ENCODE data around the gene NDUFB8. TPM values are rescaled to one million over a fixed set of nuclear protein-coding genes. Genes with fewer than 3 reads are reported as not detected.

Gene NDUFB8
- total RNA-seq, 5 donors from 2014 or later (not counting 1 experiment from before 2014, with no cell fraction given), result 138 to 175 (median 166) TPM

DNA sequence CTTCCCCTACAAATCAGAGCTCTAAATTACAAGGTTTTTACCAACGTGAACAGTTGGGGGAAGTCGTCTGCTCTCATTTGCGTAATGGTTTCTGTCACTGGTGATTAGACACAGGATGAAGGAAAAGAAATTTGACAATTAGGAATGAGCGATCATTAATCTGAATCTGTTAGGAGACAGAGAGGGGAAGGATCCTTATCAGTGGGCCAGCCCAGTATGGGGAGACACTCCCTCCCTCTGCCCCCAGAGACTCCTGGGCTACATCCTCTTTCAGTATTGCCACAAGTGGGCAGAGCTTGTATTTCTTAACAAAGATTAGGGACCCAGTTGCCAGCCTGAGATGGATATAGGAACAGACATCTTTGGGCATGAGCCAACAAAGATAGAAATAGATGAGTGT, 21.5 kb upstream of the NDUFB8 start:
- H3K27ac ChIP-seq (ENCODE audit: low read length), result no peak overlapping the region
- Mint-ChIP-seq H3K27me3 (no peaks in the 10 kb centered on the region), H3K4me3 (no peak overlapping the region), H3K9me3 (no peaks in the 10 kb centered on the region), H3K27ac (no peak overlapping the region), H3K4me1 (peaks cover 0 to 5% (median 0%) of the 10 kb centered on the region in 3 donors), H3K36me3 (peaks cover 49% of the 10 kb centered on the region)
- ATAC-seq (replicated peaks in 1 of 4), result no peak
- H3K27me3 ChIP-seq (replicated peaks in 1 of 2; ENCODE audit: control insufficient read depth in 2 of 2, extremely low read depth in 1 of 2, insufficient read depth in 2 of 2, low read length in 1 of 2), result no peaks in the 10 kb centered on the region
- POLR2A ChIA-PET, result no interaction called here
- 93% methylated on average over 2 of the region's 4 CpGs for WGBS (ENCODE audit: insufficient coverage)
- H3K9me3 ChIP-seq, result no peaks in the 10 kb centered on the region
- no peak for DNase-seq
- no peaks in the 10 kb centered on the region for H3K4me1 ChIP-seq (ENCODE audit: control insufficient read depth in 1 of 2, extremely low read depth in 1 of 2, insufficient read depth in 2 of 2, low read length in 2 of 2)
- CTCF ChIA-PET, result no interaction called here
- peaks cover 24 to 61% of the 10 kb centered on the region in 2 donors for H3K36me3 ChIP-seq (ENCODE audit: control insufficient read depth in 2 of 2, extremely low read depth in 1 of 2, insufficient read depth in 1 of 2, low read length in 1 of 2)
- no peak overlapping the region for H3K4me3 ChIP-seq (ENCODE audit: control insufficient read depth in 1 of 2, extremely low read depth in 1 of 2, low read length in 1 of 2)

DNA sequence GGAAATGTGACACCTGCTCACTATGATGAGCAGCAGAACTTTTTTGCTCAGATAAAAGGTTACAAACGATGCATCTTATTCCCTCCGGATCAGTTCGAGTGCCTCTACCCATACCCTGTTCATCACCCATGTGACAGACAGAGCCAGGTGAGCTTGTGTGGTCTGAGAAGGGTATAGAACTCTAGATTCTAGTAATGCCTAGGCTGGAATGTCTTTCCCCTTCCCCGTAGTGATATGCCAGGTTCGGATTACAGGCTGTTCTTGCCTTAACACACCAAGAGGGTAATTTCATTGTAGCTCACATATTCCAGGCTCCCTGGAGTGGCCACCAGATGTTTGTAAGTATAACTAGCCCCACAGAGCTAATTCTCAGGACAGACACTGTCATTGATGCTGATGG, 15.3 kb upstream of the NDUFB8 start:
- H3K4me3 ChIP-seq (ENCODE audit: control insufficient read depth in 1 of 2, extremely low read depth in 1 of 2, low read length in 1 of 2), result no peak overlapping the region
- ATAC-seq (replicated peaks in 1 of 4) (no peak), DNase-seq (no peak)
- H3K36me3 ChIP-seq (ENCODE audit: control insufficient read depth in 2 of 2, extremely low read depth in 1 of 2, insufficient read depth in 1 of 2, low read length in 1 of 2), result peaks cover 20 to 86% of the 10 kb centered on the region in 2 donors
- H3K27ac ChIP-seq (ENCODE audit: low read length), result no peak overlapping the region
- ChIA-PET CTCF (interaction anchor here in 1 of 2 donors (0.6 to 1.4 kb wide), 2 partner anchors 9 to 26 kb away, joined by 4 to 6 read pairs; partner anchors contain the start of gene HIF1AN), POLR2A (interaction anchor here (0.5 to 0.6 kb wide), 4 partner anchors 17 to 830 kb away, joined by 3 to 4 read pairs (median 3); no protein-coding TSS in a partner anchor)
- no peak overlapping the region for H3K4me3 Mint-ChIP-seq
- H3K27me3 ChIP-seq (replicated peaks in 1 of 2; ENCODE audit: control insufficient read depth in 2 of 2, extremely low read depth in 1 of 2, insufficient read depth in 2 of 2, low read length in 1 of 2), result no peaks in the 10 kb centered on the region
- H3K27ac Mint-ChIP-seq, result no peak overlapping the region
- no peaks in the 10 kb centered on the region for H3K9me3 ChIP-seq
- H3K27me3 Mint-ChIP-seq, result no peaks in the 10 kb centered on the region
- H3K36me3 Mint-ChIP-seq, result peaks cover 65% of the 10 kb centered on the region
- WGBS (ENCODE audit: insufficient coverage), result 86% methylated on average over 1 of the region's 5 CpGs
- H3K4me1 ChIP-seq (ENCODE audit: control insufficient read depth in 1 of 2, extremely low read depth in 1 of 2, insufficient read depth in 2 of 2, low read length in 2 of 2), result no peaks in the 10 kb centered on the region
- H3K4me1 Mint-ChIP-seq, result peaks cover 3 to 6% (median 6%) of the 10 kb centered on the region in 3 donors
- H3K9me3 Mint-ChIP-seq, result no peaks in the 10 kb centered on the region

DNA sequence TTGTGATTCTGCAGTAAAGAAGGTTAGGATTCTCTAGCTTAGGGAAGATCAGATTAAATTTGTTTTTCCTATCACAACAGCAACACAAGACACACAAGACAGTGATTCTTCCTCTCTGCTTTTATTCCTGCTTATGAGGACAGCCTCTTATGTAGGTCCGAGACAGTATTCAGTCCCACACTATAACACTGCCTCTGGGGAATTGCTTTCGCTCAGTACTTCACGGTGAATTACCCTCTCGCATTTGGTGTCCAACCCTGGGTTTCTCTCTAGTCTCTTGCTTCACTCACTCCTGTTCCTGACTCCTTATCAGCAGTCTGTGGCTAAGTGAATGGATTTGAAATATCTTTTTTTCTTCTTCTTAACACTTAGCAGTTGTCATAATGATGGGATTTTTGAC, 7.8 kb upstream of the NDUFB8 start:
- Mint-ChIP-seq H3K4me1 (peaks cover 5 to 13% (median 7%) of the 10 kb centered on the region in 3 donors), H3K27ac (no peak overlapping the region), H3K27me3 (no peaks in the 10 kb centered on the region), H3K36me3 (peaks cover 30% of the 10 kb centered on the region), H3K4me3 (peak overlapping the region in 1 of 3 donors; percentile 44), H3K9me3 (no peaks in the 10 kb centered on the region)
- Histone ChIP-seq H3K9me3 (no peaks in the 10 kb centered on the region), H3K27ac (ENCODE audit: low read length) (no peak overlapping the region), H3K4me3 (ENCODE audit: control insufficient read depth in 1 of 2, extremely low read depth in 1 of 2, low read length in 1 of 2) (no peak overlapping the region), H3K4me1 (ENCODE audit: control insufficient read depth in 1 of 2, extremely low read depth in 1 of 2, insufficient read depth in 2 of 2, low read length in 2 of 2) (peaks cover 17 to 20% of the 10 kb centered on the region in 2 experiments), H3K36me3 (ENCODE audit: control insufficient read depth in 2 of 2, extremely low read depth in 1 of 2, insufficient read depth in 1 of 2, low read length in 1 of 2) (peaks cover 11 to 39% of the 10 kb centered on the region in 2 donors), H3K27me3 (replicated peaks in 1 of 2; ENCODE audit: control insufficient read depth in 2 of 2, extremely low read depth in 1 of 2, insufficient read depth in 2 of 2, low read length in 1 of 2) (no peaks in the 10 kb centered on the region)
- ChIA-PET POLR2A (no interaction called here), CTCF (interaction anchor here in 1 of 2 donors (0.6 to 4.1 kb wide), 3 partner anchors 19 to 504 kb away, joined by 3 to 25 read pairs (median 7); no protein-coding TSS in a partner anchor)
- ATAC-seq (replicated peaks in 1 of 4) (no peak), DNase-seq (no peak)
- 93% methylated on average over 3 of the region's 4 CpGs for WGBS (ENCODE audit: insufficient coverage)

GRCh38 chr10:100535715-100536353, 6.2 kb upstream of the NDUFB8 start, which contains the start of gene HIF1AN:
HIF1AN (plus strand) TSS chr10:100535943; CDS start chr10:100535959, 16 bp downstream.
- Mint-ChIP-seq H3K36me3 (peaks cover 21% of the 10 kb centered on the region), H3K4me3 (no peak within 1 kb of the TSS), H3K9me3 (no peaks in the 10 kb centered on the region), H3K4me1 (peaks cover 5 to 10% (median 9%) of the 10 kb centered on the region in 3 donors), H3K27ac (peak within 1 kb of the TSS; percentile 28 to 48), H3K27me3 (no peaks in the 10 kb centered on the region)
- ATAC-seq (replicated peaks in 1 of 4) (peak; percentile 92 to 100 (median 98)), DNase-seq (peak; percentile 67 to 96 (median 87))
- Histone ChIP-seq H3K4me3 (ENCODE audit: control insufficient read depth in 1 of 2, extremely low read depth in 1 of 2, low read length in 1 of 2) (peak within 1 kb of the TSS; percentile 81 to 86), H3K27ac (ENCODE audit: low read length) (peak within 1 kb of the TSS; percentile 54), H3K36me3 (ENCODE audit: control insufficient read depth in 2 of 2, extremely low read depth in 1 of 2, insufficient read depth in 1 of 2, low read length in 1 of 2) (peaks cover 11 to 31% of the 10 kb centered on the region in 2 donors), H3K4me1 (ENCODE audit: control insufficient read depth in 1 of 2, extremely low read depth in 1 of 2, insufficient read depth in 2 of 2, low read length in 2 of 2) (peaks cover 17 to 20% of the 10 kb centered on the region in 2 experiments), H3K9me3 (no peaks in the 10 kb centered on the region), H3K27me3 (replicated peaks in 1 of 2; ENCODE audit: control insufficient read depth in 2 of 2, extremely low read depth in 1 of 2, insufficient read depth in 2 of 2, low read length in 1 of 2) (no peaks in the 10 kb centered on the region)
- under 1% methylated on average over 35 of the region's 35 CpGs for WGBS (ENCODE audit: insufficient coverage)
- POLR2A ChIA-PET, result interaction anchor here (0.6 to 1.3 kb wide), 14 partner anchors 8 to 1616 kb away, joined by 3 to 8 read pairs (median 4); partner anchors contain the start of gene NOLC1 (in 1 of the 2)
- CTCF ChIA-PET, result interaction anchor here (0.6 to 4.1 kb wide), 20 partner anchors 8 to 1519 kb away, joined by 3 to 25 read pairs (median 4); partner anchors contain the start of genes PDZD7 (in 1 of the 2), SCD (in 1 of the 2) and SFXN3 (in 1 of the 2)

- Mint-ChIP-seq H3K36me3 (peaks cover 17% of the 10 kb centered on the region), H3K27ac (no peak overlapping the region), H3K9me3 (no peaks in the 10 kb centered on the region), H3K27me3 (no peaks in the 10 kb centered on the region), H3K4me1 (peaks cover 6 to 9% (median 7%) of the 10 kb centered on the region in 3 donors), H3K4me3 (no peak overlapping the region)
- DNase-seq (no peak), ATAC-seq (replicated peaks in 1 of 4) (peak in 2 of 4 experiments; percentile 5 to 8)
- H3K27me3 ChIP-seq (replicated peaks in 1 of 2; ENCODE audit: control insufficient read depth in 2 of 2, extremely low read depth in 1 of 2, insufficient read depth in 2 of 2, low read length in 1 of 2), result no peaks in the 10 kb centered on the region
- 67% methylated on average over 3 of the region's 4 CpGs for WGBS (ENCODE audit: insufficient coverage)
- H3K9me3 ChIP-seq, result no peaks in the 10 kb centered on the region
- H3K4me3 ChIP-seq (ENCODE audit: control insufficient read depth in 1 of 2, extremely low read depth in 1 of 2, low read length in 1 of 2), result peak overlapping the region in 1 of 2 donors; percentile 81
- H3K36me3 ChIP-seq (ENCODE audit: control insufficient read depth in 2 of 2, extremely low read depth in 1 of 2, insufficient read depth in 1 of 2, low read length in 1 of 2), result peaks cover 11 to 26% of the 10 kb centered on the region in 2 donors
- CTCF ChIA-PET, result interaction anchor here (0.6 to 4.1 kb wide), 16 partner anchors 9 to 1519 kb away, joined by 3 to 25 read pairs (median 5); partner anchors contain the start of genes PDZD7 (in 1 of the 2) and SFXN3 (in 1 of the 2)
- POLR2A ChIA-PET, result interaction anchor here (0.6 to 1.3 kb wide), 11 partner anchors 8 to 1617 kb away, joined by 3 to 8 read pairs (median 4); partner anchors contain the start of gene NOLC1 (in 1 of the 2)
- peaks cover 17 to 20% of the 10 kb centered on the region in 2 experiments for H3K4me1 ChIP-seq (ENCODE audit: control insufficient read depth in 1 of 2, extremely low read depth in 1 of 2, insufficient read depth in 2 of 2, low read length in 2 of 2)
- peak overlapping the region; percentile 25 for H3K27ac ChIP-seq (ENCODE audit: low read length)
These were observed 5.7 kb upstream of the NDUFB8 start for GRCh38 chr10:100535338-100535714.

GRCh38 chr10:100534726-100535125, 5.1 kb upstream of the NDUFB8 start:
- no peak overlapping the region for H3K27ac Mint-ChIP-seq
- H3K4me3 ChIP-seq (ENCODE audit: control insufficient read depth in 1 of 2, extremely low read depth in 1 of 2, low read length in 1 of 2), result no peak overlapping the region
- peaks cover 23 to 25% of the 10 kb centered on the region in 2 experiments for H3K4me1 ChIP-seq (ENCODE audit: control insufficient read depth in 1 of 2, extremely low read depth in 1 of 2, insufficient read depth in 2 of 2, low read length in 2 of 2)
- no peak for DNase-seq
- no peaks in the 10 kb centered on the region for H3K27me3 ChIP-seq (replicated peaks in 1 of 2; ENCODE audit: control insufficient read depth in 2 of 2, extremely low read depth in 1 of 2, insufficient read depth in 2 of 2, low read length in 1 of 2)
- H3K36me3 Mint-ChIP-seq, result peaks cover 15% of the 10 kb centered on the region
- CTCF ChIA-PET, result interaction anchor here (0.6 to 4.1 kb wide), 7 partner anchors 8 to 183 kb away, joined by 3 to 25 read pairs (median 4); no protein-coding TSS in a partner anchor
- POLR2A ChIA-PET, result interaction anchor here in 1 of 2 donors (1.1 kb wide), 1 partner anchor 18 kb away, joined by 3 read pairs; no protein-coding TSS in a partner anchor
- WGBS (ENCODE audit: insufficient coverage), result 67% methylated on average over 2 of the region's 2 CpGs
- no peak overlapping the region for H3K4me3 Mint-ChIP-seq
- H3K9me3 Mint-ChIP-seq, result no peaks in the 10 kb centered on the region
- H3K27ac ChIP-seq (ENCODE audit: low read length), result no peak overlapping the region
- no peaks in the 10 kb centered on the region for H3K27me3 Mint-ChIP-seq
- ATAC-seq (replicated peaks in 1 of 4), result no peak
- peaks cover 12 to 13% (median 12%) of the 10 kb centered on the region in 3 donors for H3K4me1 Mint-ChIP-seq
- H3K9me3 ChIP-seq, result no peaks in the 10 kb centered on the region
- peaks cover 11 to 21% of the 10 kb centered on the region in 2 donors for H3K36me3 ChIP-seq (ENCODE audit: control insufficient read depth in 2 of 2, extremely low read depth in 1 of 2, insufficient read depth in 1 of 2, low read length in 1 of 2)
